OCI-M1 (cell line): Measurements from ENCODE around the gene MTMR2.
A peak's percentile ranks its signal among the peaks of the same experiment; 100 is the strongest.
"Not testable (repeated sequence)": the region's sequence is repeated elsewhere in the genome, so short reads cannot be mapped to it uniquely, and the experiment has no call there.

ENCODE experiments used
- DNase-seq: peaks from one replicate; lab custom pipeline; 2025; lab: John Stamatoyannopoulos, UW

The MTMR2 gene

GRCh38 chr11:95816037-95816436 is 107.9 kb downstream of the MTMR2 start:
- DNase-seq, result no peak

DNA sequence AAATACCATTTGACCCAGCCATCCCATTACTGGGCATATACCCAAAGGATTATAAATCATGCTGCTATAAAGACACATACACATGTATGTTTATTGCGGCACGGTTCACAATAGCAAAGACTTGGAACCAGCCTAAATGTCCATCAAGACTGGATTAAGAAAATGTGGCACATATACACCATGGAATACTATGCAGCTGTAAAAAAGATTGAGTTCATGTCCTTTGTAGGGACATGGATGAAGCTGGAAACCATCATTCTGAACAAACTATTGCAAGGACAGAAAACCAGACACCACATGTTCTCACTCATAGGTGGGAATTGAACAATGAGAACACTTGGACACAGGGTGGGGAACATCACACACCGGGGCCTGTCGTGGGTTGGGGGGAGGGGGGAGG is 112.9 kb downstream of the MTMR2 start:
- not testable (repeated sequence) for DNase-seq

DNA sequence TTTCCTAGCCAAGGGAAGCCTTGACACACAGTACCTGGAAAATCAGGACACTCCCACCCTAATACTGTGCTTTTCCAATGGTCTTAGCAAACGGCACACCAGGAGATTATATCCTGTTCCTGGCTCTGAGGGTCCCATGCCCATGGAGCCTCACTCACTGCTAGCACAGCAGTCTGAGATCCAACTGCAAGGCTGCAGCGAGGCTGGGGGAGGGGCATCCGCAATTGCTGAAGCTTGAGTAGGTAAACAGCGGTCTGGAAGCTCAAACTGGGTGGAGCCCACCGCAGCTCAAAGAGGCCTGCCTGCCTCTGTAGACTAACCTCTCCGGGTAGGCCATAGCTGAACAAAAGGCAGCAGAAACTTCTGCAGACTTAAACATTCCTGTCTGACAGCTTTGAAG is 117.4 kb downstream of the MTMR2 start:
- DNase-seq, result not testable (repeated sequence)

DNA sequence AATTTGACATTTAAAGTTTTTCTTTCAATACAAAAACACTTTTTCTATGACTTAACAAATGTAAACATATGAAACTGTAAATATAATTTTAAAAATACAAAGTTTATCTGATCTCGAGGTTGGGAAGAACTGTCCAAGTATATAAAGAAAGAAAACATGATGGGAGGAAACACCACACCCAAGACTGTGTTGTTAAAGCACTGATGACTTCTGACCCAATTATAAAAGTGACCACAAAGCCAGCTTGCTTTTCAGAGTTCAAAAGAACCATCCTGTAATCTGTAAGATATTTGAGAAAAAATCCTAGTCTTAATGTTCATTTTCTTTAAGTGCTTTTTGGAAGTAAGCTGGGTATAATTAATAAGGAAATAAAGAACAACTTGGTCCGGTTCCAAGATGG is 118.0 kb downstream of the MTMR2 start:
- DNase-seq, result no peak

DNA sequence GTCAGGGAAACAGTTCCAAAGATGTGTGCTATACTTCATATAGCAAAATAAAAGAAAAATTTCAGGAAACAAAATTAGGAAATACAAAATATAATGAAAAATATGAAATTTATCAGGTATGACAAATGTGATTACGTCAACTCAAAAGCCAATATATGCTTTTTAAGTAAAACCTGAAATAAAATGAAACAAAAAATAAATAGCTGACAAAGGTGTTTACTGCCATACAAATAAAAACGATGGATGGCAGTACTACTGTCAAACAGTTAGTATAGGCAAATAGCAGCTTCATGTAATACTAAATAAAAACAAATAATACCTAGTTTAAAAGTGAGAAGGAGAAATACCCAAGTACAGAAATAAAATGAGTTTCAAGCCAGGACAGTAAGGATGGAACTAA is 119.9 kb downstream of the MTMR2 start:
- DNase-seq, result no peak

GRCh38 chr11:95802806-95803205 is 121.1 kb downstream of the MTMR2 start:
- no peak for DNase-seq

DNA sequence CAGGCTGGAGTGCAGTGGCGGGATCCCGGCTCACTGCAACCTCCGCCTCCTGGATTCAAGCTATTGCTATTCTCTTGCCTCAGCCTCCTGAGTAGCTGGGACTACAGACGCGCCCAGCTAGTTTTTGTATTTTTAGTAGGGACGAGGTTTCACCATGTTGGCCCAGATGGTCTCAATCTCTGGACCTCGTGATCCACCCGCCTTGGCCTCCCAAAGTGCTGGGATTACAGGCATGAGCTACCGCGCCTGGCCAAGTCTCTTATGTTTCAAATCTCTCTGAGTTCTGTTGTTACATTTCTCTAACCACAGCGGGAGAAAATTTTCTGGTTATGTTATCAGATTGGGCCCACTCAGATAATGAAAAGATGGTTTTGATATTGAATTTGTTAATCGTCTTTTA is 123.5 kb downstream of the MTMR2 start:
- DNase-seq, result no peak

DNA sequence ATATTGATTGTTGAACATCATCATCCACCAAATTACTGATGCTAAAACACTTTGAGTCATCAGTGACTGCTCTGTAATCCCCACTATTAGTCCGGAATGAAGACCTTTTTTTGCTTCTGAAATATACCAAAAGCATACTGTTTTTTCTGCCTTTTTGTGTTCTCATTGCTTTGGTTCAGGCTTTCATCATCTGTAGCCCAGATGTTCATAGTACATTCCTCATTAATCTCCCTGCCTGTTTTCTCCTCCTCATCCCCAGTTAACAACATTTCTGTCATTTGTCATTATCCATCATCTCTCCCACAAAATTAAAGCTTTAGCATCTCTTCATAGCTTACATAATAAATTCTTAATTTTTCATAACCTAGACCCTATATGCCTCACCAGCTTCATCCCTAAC is 124.4 kb downstream of the MTMR2 start:
- no peak for DNase-seq

DNA sequence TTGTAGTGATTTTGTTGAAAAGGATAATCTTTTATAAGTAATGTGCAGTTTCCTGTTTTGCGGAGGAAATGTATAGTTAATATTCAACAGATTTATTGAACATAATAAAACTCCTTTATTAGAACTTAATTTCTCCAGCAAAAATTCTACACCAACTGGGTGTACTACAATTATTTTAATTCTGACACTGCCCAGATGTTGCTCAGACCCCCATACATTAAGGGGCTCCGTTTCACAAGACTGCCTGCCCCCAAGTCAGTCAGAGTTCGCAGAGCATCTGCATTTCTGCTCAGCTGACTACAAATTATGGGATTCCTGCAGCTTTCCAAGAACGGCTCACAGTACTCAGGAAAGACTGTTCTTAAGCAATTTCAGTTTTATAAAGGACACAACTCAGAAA is 127.4 kb downstream of the MTMR2 start:
- DNase-seq, result no peak

DNA sequence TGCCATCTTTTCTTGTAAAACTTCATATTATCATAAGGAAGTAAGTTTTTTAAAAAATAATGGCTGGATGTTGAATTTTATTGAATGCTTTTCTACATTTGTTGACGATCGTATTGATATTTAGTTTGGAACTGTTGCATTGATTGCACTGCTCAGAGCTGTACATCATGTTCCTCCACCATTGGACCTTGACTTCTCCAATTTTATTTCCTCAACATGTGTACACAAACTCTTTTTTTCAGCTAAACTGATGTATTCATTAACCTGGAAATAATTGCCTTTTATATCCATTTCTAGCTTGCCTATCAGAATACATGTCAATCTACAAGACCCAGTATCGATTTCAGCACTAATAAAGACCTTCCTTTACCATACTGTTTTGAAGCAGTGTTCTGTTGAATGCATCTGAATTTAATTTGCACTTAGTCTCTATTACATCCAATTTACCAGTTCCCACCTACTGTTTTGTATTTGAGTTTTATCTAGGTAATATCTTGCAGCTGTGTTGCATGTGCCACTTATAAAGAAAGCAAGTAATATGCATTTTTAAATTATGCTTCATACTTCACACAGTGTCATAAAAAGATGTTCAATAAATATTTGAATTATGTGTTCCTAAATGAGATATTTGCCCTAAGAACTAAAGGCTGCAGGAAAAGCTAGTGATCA is 128.1 kb downstream of the MTMR2 start:
- DNase-seq, result no peak

GRCh38 chr11:95794086-95794485 is 129.8 kb downstream of the MTMR2 start:
- no peak for DNase-seq

GRCh38 chr11:95793116-95793515 is 130.8 kb downstream of the MTMR2 start:
- DNase-seq, result no peak

GRCh38 chr11:95792700-95793099 is 131.2 kb downstream of the MTMR2 start:
- DNase-seq, result no peak

- no peak for DNase-seq
Measured at GRCh38 chr11:95792200-95792599, 131.7 kb downstream of the MTMR2 start.

GRCh38 chr11:95791709-95792033 is 132.2 kb downstream of the MTMR2 start:
- DNase-seq, result no peak

DNA sequence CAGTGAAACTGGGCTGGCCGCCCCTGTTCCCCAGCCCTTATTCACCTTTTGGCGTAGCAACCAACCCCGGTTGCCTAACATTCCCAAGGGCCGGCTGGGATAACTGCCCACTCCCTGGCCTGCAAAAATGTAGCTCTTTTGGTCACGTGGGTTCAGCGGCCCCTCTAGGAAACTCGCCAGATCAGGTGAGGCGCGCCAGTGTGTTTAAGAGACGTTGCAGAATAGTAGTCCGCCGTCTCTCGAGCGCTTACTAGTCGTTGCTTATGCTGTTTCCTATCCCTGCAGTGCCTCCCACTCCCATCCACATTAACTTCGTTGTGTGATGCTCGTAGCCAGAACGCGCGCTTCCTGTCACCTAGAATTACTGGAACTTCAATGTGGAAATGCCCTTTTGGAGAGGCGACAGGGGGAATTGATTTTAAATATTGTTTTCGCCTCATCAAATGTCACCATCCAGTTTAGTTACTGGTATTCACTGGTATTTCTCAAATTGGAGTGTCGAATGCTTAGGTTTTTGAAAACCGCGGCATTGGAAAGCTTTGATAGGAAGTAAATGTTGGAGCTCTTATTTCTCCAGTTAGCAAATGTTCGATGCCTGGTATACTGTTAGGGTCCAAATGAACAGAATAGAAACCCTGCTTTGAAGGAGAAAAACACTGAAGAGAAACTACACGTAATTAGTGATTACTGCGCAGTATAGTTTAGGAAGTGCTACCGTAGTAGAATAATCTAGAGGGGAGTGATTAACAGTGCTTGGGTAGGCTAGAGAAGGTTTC is 132.8 kb downstream of the MTMR2 start:
- peak; percentile 86 for DNase-seq

GRCh38 chr11:95790123-95790932 is 133.6 kb downstream of the MTMR2 start, which contains the start of gene CEP57:
CEP57 (plus strand) TSS chr11:95790498; CDS start chr11:95790699, 201 bp downstream.
- peak; percentile 97 for DNase-seq

DNA sequence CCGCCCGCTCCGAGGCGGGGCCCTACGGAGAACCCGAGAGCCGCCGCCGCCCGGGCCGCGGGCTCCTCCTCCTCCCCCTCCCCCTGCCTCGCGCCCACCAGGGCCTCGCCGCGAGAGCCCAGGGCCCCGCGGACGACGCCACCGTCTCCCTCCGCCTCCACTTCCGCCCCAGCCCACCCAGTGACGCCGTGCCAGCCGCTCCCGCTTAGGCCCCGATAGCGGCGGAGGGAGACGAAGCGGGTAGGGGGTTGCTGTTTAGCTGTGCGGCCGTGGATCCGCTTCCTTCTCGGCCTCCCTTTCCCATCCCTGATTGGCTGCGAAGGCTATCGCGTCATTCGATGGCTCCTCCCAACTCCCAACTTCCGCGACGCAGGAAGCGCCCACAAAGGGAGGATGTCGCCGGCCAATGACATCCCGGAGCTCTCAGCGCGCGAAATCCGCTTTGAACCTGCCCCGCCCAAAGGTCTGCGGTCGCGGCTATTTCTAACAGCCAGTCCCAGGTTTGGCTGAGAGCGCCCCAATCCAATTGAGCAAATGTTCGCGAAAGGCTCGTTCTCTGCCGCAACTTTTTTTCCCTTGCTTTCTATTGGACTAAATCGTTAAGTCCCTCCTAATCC is 134.3 kb downstream of the MTMR2 start, which contains the start of gene FAM76B:
FAM76B (minus strand) TSS at position 277 of the 617 bp plus-strand sequence. CDS start 304 bp downstream, outside the sequence.
- DNase-seq, result peak; percentile 99

GRCh38 chr11:95788921-95789505 is 134.9 kb downstream of the MTMR2 start:
- DNase-seq, result peak; percentile 55
